CD4-positive, alpha-beta T cell (primary cell): ENCODE data around the gene ACBD6. TPM values are rescaled to one million over a fixed set of nuclear protein-coding genes. Genes with fewer than 3 reads are reported as not detected.
A peak's percentile ranks its signal among the peaks of the same experiment; 100 is the strongest.

Experiments used
- ATAC-seq: fragments of 200-7000 bp; cut with Tn5 transposase; one replicate; pipeline ENCODE4 v1.10.0; 2022; ENCODE audit warnings: mild to moderate bottlenecking; ENCODE audit not compliant: poor library complexity
- CTCF ChIA-PET: fragments of 350-600 bp; sonication (Branson Sonifier 250); formaldehyde crosslinking; loops from one replicate; lab custom pipeline; 2021; ENCODE audit warnings: antibody characterized with exemption, inconsistent platforms; lab: Charles Lee
- POLR2A ChIA-PET: fragments of 350-600 bp; sonication (Branson Sonifier 250); formaldehyde crosslinking; loops from one replicate; lab custom pipeline; 2021; ENCODE audit warnings: antibody characterized with exemption, inconsistent platforms; lab: Charles Lee
- DNase-seq, 14 experiments: peaks; one replicate each; pipeline ENCODE4 v3.0.0-alpha.2; 2013 to 2020; ENCODE audit warnings: mixed read lengths in 2 of 14
- H3K27ac ChIP-seq, 2 donors: one replicate each; pipeline versions ENCODE4 v1.5.1 to v1.7.0; 2013; ENCODE audit warnings: low read length in 2 of 2, low read depth in 1 of 2, mild to moderate bottlenecking in 1 of 2
- H3K27me3 ChIP-seq, 2 experiments: 1 replicate in 1 of 2; 2 replicates in 1 of 2; pipeline versions ENCODE4 v1.6.1 to v1.7.0; 2013; ENCODE audit warnings: low read length in 2 of 2, control low read depth in 1 of 2, mild to moderate bottlenecking in 1 of 2, moderate library complexity in 1 of 2; ENCODE audit not compliant: insufficient read depth in 2 of 2, control insufficient read depth in 1 of 2
- H3K36me3 ChIP-seq: one replicate; pipeline ENCODE4 v1.6.1; 2013; ENCODE audit warnings: low read length, control low read depth; ENCODE audit not compliant: insufficient read depth
- H3K4me1 ChIP-seq: one replicate; pipeline ENCODE4 v1.6.1; 2013; ENCODE audit warnings: low read length, control low read depth; ENCODE audit not compliant: insufficient read depth
- H3K4me3 ChIP-seq: one replicate; pipeline ENCODE4 v1.5.1; 2013; ENCODE audit warnings: mild to moderate bottlenecking, low read length, moderate library complexity
- H3K9me3 ChIP-seq, 2 experiments: 1 replicate in 1 of 2; 2 replicates in 1 of 2; pipeline versions ENCODE4 v1.6.1 to v1.7.0; 2013; ENCODE audit warnings: low read length in 2 of 2, mild to moderate bottlenecking in 2 of 2, control low read depth in 1 of 2, moderate library complexity in 1 of 2; ENCODE audit not compliant: control insufficient read depth in 1 of 2, insufficient read depth in 1 of 2
- H3K27ac Mint-ChIP-seq: one replicate; pipeline ENCODE4 v1.8.0; 2020; ENCODE audit warnings: mixed read lengths
- H3K27me3 Mint-ChIP-seq: one replicate; pipeline ENCODE4 v1.8.0; 2021; ENCODE audit warnings: mixed read lengths
- H3K36me3 Mint-ChIP-seq: one replicate; pipeline ENCODE4 v1.8.0; 2021; ENCODE audit warnings: low read depth, mixed read lengths
- H3K4me1 Mint-ChIP-seq: one replicate; pipeline ENCODE4 v1.8.0; 2021; ENCODE audit warnings: low read depth, mixed read lengths
- H3K4me3 Mint-ChIP-seq: one replicate; pipeline ENCODE4 v1.8.0; 2020; ENCODE audit warnings: mild to moderate bottlenecking, mixed read lengths
- H3K9me3 Mint-ChIP-seq: one replicate; pipeline ENCODE4 v1.8.0; 2020; ENCODE audit warnings: mixed read lengths
- CTCF ChIP-seq: fragments of 200-600 bp; IDR thresholded peaks from one replicate; pipeline ENCODE4 v1.8.0; 2022; ENCODE audit warnings: antibody characterized with exemption, mild to moderate bottlenecking
- intact Hi-C, 2 experiments: fragments of 100-400 bp; cut with DNase I in 1 of 2; cut with micrococcal nuclease in 1 of 2; formaldehyde crosslinking; loops; one replicate each; pipeline versions ENCODE4 v1.15.1 to v1.9.0; 2023 to 2025; cut with DNase I, micrococcal nuclease
- total RNA-seq, 174 experiments: library from RNA in 2 of 174; stranded (reverse) in 2 of 174; gene quantifications; one replicate each; pipeline ENCODE4 v1.2.3 and lab custom pipeline; 2021 to 2026

ACBD6 gene
- total RNA-seq, 2 experiments from 2014 or later = 28.2 to 28.8 TPM

GRCh38 chr1:180498594-180498993 lies 3.8 kb downstream of the ACBD6 start:
- POLR2A ChIA-PET = no interaction called here
- TF ChIP-seq CTCF = no peak
- no peak overlapping the region for H3K27ac Mint-ChIP-seq

GRCh38 chr1:180497826-180498225 lies 4.6 kb downstream of the ACBD6 start:
- Histone ChIP-seq H3K27me3 (no peaks in the 10 kb centered on the region), H3K36me3 (peaks cover 12% of the 10 kb centered on the region), H3K4me1 (peaks cover 19% of the 10 kb centered on the region), H3K27ac (no peak overlapping the region), H3K9me3 (no peaks in the 10 kb centered on the region), H3K4me3 (no peak overlapping the region)
- H3K27me3 Mint-ChIP-seq = no peaks in the 10 kb centered on the region
- ChIA-PET POLR2A (no interaction called here), CTCF (no interaction called here)
- no peaks in the 10 kb centered on the region for H3K9me3 Mint-ChIP-seq
- intact Hi-C loops = no loop called here
- H3K36me3 Mint-ChIP-seq = peaks cover 53% of the 10 kb centered on the region
- no peak overlapping the region for H3K4me3 Mint-ChIP-seq
- peaks cover 57% of the 10 kb centered on the region for H3K4me1 Mint-ChIP-seq
- no peak overlapping the region for H3K27ac Mint-ChIP-seq
- DNase-seq = no peak
- ATAC-seq = no peak
- TF ChIP-seq CTCF = no peak

More at GRCh38 chr1:180498594-180498993, 3.8 kb downstream of the ACBD6 start:
- H3K27me3 Mint-ChIP-seq = no peaks in the 10 kb centered on the region
- H3K27me3 ChIP-seq = no peaks in the 10 kb centered on the region
- ATAC-seq (no peak), DNase-seq (no peak)
- H3K4me1 Mint-ChIP-seq = peaks cover 65% of the 10 kb centered on the region
- H3K27ac ChIP-seq = no peak overlapping the region
- H3K4me3 Mint-ChIP-seq = peak overlapping the region; percentile 45
- H3K4me3 ChIP-seq = no peak overlapping the region
- H3K9me3 ChIP-seq = no peaks in the 10 kb centered on the region
- CTCF ChIA-PET = interaction anchor here (0.6 kb wide), 1 partner anchor 20 kb away, joined by 3 read pairs; no protein-coding TSS in a partner anchor
- peaks cover 49% of the 10 kb centered on the region for H3K36me3 Mint-ChIP-seq
- no peaks in the 10 kb centered on the region for H3K9me3 Mint-ChIP-seq
- intact Hi-C loops = no loop called here
- H3K36me3 ChIP-seq = peaks cover 10% of the 10 kb centered on the region
- peaks cover 23% of the 10 kb centered on the region for H3K4me1 ChIP-seq

GRCh38 chr1:180494370-180494769 lies 8.0 kb downstream of the ACBD6 start:
- no peaks in the 10 kb centered on the region for H3K9me3 Mint-ChIP-seq
- H3K4me1 Mint-ChIP-seq = peaks cover 29% of the 10 kb centered on the region
- no peak for TF ChIP-seq CTCF
- intact Hi-C loops = no loop called here
- ChIA-PET POLR2A (interaction anchor here (1.1 kb wide), 1 partner anchor 9 kb away, joined by 3 read pairs; the partner anchor contains the start of gene ACBD6), CTCF (no interaction called here)
- DNase-seq (no peak), ATAC-seq (peak; percentile 26)
- H3K36me3 Mint-ChIP-seq = peaks cover 53% of the 10 kb centered on the region
- Histone ChIP-seq H3K36me3 (peaks cover 30% of the 10 kb centered on the region), H3K4me1 (no peaks in the 10 kb centered on the region), H3K27me3 (no peaks in the 10 kb centered on the region), H3K9me3 (no peaks in the 10 kb centered on the region), H3K27ac (no peak overlapping the region), H3K4me3 (no peak overlapping the region)
- H3K27me3 Mint-ChIP-seq = no peaks in the 10 kb centered on the region
- no peak overlapping the region for H3K27ac Mint-ChIP-seq
- no peak overlapping the region for H3K4me3 Mint-ChIP-seq
